ENCODE results near the gene XPO1.
A peak's percentile ranks its signal among the peaks of the same experiment; 100 is the strongest.
"Not testable (repeated sequence)": the region's sequence is repeated elsewhere in the genome, so short reads cannot be mapped to it uniquely, and the experiment has no call there.

XPO1 gene

DNA sequence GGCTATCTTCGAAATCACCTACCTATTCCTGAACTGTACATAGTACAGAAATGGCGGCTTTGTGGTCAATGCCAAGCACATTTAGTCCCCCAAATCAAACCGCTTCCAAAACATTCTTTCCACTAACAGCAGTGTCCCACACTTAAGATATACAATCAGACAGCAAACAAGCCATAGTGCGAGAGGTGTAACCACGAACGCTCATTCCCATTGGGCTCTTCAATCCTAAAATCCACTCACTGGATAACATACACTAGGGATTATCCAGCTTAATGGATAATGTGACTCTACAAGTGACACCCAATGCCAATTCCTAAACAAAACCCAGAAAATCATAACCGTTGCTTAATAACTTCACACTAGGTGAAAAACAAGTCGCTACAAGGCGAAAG is 2.0 kb downstream of the XPO1 start:
- peak; percentile 58 for DNase-seq (ENCODE audit: low spot score)

DNA sequence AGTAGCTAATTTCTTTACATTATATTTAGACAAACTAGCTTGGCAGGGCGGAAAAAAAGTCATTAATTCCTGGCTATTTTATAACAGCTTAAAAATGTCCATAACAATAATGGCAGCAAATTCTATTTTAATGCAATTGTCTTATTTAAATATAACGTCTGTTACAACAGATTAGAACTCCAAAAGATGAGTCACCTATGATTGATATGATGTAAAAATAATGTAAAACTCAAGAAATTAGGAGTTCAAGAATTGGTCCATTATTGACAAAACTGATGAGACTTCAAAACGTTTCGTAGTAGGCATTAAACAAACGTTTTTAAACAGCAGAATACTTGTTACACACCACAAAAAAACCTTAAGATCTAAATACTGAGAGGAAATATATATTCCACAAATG is 2.7 kb downstream of the XPO1 start:
- no peak for DNase-seq (ENCODE audit: low spot score)

DNA sequence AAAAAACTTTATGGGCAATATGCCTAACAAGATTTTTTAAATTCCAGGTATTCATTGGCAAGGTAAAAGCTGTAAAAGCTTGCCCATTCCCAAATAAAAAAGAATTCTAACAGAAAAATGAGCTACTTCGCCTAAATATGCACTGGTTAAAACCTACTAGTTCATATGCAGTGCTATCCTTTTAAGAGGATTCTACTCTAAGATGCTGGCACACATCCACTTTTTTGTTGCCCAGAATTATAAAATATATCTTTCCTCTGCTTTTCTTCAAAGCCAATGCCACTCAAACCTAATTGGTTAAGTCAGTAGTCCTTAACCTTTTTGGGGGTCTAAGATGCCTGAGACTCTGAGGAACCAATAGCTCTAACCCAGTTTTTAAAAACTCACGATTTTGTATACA is 3.2 kb downstream of the XPO1 start:
- no peak for DNase-seq (ENCODE audit: low spot score)

DNA sequence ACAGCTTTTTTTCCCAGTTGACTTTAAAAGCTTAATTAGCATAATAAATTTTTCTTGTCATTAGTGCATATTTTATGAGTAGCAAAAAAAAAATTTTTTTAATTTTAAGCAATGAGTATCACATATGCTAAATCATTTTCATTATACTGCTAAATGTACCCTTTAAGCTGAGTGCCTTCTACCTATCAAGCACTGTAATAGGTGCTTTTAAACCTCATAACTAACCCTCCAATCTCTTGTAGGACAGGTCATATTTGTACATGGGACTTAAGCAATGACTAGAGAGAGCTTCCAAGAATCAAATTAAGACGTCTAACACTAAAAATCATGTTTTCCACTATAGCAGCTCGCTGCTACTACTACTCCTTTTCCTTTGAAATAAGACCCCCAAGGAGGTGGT is 7.4 kb downstream of the XPO1 start:
- no peak for DNase-seq (ENCODE audit: low spot score)

DNA sequence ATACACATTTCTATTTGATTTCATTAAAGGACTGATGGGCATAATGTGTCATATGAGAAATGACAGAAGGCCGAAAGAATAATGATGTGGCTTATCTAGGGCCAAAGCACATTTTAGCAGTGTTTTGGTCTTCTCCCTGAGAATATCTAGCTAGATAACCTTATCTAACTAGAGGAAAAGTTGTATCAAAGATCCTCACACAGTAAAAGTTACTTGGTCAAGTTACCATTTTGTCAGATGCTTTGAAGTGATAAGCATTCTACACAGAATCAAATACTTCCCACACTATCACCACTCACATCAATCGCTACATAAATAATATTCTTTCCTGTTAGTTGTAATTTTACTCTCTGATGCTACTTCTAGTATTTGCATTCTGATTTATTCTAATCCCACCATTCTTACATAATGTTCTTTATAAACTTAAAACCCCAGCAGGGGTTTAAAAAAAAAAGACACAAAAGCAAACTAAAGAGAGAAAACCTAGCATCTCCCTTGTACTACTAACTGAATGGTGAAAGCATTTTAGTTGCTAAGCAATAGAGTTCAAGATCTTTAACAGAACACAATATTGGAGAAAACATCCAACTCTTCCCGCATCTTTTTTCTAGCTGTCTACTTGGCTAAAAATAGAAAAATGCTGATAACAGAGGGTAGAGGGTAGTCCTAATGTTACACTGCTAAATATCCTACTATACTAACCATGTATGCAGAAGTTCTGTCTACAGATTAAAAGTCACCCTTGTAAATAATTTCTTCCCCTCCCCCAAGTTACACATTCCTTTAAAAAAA is 8.0 kb downstream of the XPO1 start:
- no peak for DNase-seq (ENCODE audit: low spot score)

DNA sequence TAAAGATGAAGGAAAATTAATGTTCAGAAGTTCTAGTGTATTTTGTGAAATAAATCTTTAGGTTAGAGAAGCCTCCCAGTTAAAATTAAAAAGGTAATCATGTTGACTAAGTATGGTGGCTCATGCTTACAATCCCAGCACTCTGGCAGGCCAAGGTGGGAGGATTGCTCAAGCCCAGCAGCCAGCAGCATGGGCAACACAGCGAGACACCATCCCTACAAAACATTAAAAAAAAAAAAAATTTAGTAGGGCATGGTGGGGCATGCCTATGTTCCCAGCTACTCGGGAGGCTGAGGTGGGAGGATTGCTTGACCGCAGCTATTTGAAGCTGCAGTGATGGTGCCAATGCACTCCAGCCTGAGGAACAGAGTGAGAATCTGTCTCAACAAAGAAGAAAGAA is 17.9 kb downstream of the XPO1 start:
- DNase-seq (ENCODE audit: low spot score): no peak

DNA sequence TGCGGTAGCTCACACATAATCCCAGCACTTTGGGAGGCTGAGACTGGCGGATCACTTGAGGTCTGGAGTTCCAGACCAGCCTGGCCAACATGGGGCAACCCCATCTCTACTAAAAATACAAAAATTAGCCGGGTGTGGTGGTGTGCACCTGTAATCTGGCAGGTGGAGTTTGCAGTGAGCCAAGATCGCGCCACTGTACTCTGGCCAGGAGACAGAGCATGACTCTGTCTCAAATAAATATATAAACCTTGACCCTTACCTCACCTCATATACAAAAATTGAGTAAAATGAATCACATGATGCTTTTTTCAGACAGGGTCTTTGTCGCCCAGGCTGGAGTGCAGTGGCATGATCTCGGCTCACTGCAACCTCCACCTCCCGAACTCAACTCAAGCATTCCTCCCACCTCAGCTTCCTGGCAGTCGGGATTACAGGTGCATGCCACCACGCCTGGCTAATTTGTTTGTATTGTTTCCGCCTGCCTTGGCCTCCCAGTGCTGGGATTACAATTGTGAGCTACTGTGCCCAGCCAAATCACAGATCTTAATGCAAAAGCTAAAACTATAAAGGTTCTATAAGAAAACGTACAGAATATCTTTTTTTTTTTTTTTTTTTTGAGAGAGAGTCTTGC is 25.3 kb downstream of the XPO1 start:
- DNase-seq (ENCODE audit: low spot score): no peak

DNA sequence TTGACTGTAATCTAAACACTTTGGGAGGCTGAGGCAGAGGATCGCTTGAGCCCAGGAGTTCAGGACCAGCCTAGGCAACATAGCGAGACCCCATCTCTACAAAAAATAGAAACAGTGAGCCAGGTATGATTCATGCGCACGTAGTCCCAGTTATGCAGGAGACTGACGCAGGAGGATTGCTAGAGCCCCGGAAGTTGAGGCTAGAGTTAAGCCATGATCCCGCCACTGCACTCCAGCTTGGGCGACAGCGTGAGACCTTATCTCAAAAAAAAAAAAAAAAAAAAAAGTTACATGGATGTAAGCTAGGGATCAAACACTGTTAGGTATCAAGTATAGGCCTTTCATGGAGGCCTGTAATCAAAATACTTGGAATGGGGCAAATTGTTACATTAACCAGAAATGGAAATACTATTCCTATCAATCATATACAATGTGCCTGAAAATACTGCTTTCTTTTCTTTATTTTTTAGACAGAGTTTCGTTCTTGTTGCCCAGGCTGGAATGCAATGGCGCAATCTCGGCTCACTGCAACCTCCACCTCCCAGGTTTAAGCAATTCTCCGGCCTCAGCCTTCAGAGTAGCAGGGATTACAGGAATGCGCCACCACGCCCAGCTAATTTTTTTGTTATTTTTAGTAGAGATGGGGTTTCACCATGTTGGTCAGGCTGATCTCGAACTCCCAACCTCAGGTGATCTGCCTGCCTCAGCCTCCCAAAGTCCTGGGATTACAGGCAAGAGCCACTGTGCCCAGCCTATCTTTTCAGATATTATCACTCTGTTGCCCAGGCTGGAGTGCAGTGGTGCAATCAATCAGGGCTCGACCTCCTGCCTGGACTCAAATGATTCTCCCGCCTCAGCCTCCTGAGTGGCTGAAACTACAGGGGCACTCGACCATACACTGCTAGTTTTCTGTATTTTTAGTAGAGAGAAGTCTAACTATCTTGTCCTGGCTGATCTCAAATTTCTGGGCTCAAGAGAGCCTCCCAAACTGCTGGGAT is 27.2 kb downstream of the XPO1 start:
- no peak for DNase-seq (ENCODE audit: low spot score)

DNA sequence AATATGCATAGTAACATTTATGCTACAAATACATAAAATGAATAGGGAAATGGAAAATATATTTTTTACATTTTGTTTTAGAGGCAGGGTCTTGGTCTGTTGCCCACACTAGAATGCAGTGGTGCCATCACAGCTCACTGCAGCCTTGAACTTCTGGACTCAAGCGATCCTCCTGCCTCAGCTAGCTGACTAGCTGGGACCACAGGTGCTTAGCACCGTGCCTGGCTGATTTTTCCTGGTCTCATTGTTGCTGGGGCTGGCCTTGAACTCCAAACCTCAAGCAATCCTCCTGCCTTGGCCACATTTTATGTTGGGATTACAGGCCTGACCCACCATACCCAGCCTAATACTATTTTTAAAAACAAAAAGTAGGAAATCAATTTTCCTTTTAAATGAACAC is 33.2 kb downstream of the XPO1 start:
- no peak for DNase-seq (ENCODE audit: low spot score)

DNA sequence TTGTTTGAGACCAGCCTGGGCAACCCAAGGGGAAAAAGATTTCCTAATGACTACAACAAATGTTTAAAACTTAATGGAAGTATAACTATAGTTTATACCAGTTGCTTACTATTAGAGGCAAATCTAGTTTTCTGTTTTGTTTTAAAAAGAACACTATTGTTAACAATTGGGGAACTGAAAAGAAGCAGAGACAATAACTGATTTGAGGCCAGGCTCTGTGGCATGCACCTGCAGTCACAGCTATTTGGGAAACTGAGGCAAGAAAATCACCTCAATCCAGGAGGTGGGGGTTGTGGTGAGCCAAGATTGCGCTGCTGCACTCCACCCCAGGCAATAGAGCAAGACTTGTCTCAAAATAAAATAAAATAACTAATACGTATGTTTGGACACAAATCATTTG is 39.1 kb downstream of the XPO1 start:
- DNase-seq (ENCODE audit: low spot score): no peak

DNA sequence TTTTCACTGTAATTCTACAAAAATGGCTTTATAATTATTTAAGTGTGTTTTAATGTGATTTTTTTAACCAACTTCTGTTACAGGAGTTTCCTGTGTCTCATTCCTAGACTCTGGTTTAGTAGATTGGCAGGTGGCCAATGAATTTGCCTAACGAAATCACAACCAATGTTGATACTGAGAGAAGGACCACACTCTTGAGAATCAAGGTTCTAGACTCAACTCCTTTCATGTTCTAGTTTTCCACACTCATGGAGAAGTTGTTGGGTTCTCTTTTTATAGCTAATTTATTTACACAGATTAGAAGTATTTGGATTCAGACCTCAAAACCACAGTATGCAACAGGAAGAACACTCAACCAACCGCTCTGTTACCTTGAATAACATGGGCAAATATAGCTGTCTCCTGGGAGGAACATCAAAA is 44.6 kb downstream of the XPO1 start:
- DNase-seq (ENCODE audit: low spot score): no peak

DNA sequence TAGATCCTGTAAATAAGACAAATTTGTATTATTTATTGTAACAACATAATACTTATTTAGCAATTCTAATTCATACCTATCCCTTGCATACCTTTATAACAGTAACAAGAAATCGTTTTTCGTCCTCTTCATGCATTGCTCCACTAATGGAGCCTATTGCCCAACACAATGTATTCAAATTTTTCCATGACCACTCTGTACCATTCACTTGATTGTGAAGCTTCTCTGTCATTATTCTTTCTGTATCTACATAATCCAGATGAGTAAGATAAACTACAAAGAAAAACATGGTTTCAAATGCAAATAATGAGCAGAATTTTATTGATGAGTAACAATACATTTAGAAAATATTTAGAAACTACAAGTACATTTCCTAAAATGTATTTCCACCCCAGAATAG is 45.7 kb downstream of the XPO1 start:
- DNase-seq (ENCODE audit: low spot score): no peak

DNA sequence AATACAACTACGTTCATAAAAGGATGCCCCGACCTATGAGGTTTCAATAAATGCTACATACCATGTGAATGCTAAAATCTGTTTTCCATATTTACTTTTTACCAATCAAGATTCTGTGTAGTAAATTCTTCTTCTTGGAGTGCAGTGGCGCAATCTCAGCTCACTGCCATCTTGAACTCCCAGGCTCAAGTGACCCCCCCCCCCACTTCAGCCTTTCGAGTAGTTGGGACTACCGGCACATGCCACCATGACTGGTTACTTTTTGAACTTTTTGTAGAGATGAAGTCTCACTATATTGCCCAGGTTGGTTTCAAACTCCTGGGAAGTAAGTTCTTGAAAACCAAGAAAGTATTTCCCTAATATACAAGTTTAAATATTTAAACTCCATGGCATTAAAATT is 52.9 kb downstream of the XPO1 start:
- DNase-seq (ENCODE audit: low spot score): no peak

DNA sequence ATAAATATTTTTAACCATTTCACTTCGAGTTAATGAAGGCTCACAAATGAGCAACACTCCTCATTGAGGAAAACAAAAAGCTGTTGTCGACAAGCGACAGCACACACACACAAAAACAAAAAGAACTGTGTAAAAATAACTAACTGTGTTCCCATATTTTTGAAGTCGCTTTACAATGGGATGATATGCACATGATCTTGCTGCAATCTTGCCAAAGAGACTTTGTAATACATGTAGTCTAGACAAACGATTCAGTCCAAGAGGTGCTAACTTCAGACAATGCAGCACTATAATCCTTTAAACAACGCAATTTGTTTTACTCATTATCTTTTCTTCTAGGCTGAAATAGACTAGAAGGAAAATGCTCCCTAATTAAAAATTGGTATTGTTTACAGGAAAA is 60.1 kb downstream of the XPO1 start:
- DNase-seq (ENCODE audit: low spot score): no peak

DNA sequence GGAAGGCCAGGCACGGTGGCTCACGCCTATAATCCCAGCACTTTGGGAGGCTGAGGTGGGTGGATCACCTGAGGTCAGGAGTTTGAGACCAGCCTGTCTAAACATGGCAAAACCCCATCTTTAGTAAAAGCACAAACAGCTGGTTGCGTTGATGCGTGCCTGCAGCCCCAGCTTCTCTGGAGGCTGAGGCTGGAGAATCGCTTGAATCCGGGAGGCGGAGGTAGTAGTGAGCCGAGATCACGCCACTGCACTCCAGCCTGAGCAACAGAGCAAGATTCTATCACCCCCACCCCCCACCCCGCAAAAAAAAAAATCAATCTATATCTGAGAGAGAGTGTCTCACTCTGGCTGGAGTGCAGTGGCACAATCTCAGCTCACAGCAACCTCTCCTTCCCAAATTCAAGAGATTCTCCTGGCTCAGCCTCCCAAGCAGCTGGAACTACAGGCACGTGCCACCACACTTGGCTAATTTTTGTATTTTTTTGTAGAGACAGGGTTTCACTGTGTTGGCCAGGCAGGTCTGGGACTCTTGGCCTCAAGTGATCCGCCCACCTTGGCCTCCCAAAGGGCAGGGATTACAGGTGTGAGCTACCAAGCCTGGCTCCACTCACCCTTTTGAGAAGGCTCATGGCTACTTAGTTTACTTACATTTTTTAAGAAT is 61.1 kb downstream of the XPO1 start:
- not testable (repeated sequence) for DNase-seq (ENCODE audit: low spot score)

DNA sequence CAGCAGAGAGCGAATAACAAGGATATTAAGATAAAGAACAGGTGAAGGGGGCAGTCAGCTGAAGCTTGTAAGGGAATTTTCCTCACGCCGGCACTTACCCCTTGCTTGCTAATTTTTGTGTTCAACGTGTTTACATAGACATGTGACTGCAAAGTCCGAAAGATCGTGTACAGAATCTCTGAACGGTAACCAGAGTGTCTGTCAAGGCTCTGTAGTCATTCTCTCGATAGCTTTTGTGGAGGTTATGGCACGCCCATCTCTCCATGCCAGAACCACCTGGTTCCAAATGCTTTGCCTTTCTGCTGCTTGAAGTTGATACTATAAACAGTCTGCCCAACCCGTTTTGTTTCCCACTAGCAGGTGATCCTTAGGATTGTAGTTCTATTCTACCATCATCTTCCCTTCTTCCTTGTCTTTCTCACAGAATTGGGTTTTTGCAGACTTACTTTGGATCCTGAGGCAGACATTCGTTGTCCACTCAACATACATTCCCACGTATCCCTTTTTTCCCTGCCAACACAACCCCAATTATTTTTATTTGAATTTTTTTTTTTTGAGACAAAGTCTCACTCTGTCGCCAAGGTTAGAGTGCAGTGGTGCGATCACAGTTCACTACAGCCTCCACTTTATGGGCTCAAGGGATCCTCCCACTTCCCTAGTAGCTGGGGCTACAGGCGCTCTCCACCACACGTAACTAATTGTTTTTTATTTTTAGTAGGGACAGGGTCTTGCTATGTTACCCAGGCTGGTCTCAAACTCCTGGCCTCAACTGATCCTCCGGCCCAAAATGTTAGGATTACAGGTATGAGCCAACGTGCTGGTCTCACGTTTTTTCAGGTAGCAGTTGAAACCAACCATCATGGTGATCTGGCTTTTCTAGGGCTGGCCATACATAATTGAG is 66.0 kb downstream of the XPO1 start:
- DNase-seq (ENCODE audit: low spot score): peak; percentile 68

DNA sequence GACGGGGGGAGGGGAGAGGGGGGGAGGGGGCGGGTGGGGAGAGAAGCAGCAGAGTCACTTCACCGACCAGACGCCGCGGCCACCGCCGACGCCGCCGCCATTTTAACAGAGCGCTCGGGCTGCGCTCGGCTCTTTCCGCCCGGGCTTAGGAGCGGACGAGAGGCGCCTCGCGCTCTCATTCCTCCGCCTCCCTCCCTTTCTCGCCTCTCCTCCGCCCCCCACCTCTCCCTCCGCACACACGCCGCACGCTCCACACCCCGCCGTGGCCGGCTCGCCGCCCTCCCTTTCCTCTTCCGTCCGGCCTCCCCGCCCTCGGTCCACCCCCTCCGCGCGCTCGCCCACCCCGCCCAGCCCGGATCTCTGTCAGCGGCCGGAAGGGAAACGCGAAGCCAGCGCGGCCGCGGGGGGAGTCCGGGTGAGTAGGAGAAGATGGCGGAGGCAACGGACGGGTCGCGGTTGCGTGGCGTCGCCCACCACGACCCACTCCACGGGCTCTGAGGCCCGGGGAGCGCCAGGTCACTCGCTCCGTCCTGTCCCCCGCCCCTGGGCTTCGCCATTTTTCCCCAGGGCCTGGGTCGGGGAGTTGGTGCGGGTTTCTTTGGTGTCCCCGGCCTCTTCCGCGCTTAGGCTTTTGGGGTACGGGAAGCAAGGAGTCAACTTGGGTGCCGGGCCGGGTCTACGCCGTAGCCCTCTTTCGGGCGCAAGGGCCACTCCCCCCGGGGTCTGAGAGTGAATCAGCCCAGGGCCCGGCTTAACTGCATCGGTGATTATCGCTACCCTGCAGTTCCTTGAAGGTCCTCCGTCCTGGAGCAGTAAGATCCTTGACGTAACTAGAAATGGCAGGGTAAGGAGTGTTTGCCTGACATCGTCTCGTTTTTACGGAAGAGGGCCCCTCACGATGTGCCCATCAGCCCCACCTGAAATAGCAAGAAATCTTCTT is 66.9 kb downstream of the XPO1 start, which contains the start of gene USP34:
Gene USP34, minus strand, starts transcription at position 123 of the 940 bp plus-strand sequence. CDS start 395 bp downstream, outside the sequence.
- DNase-seq (ENCODE audit: low spot score): peak; percentile 97

DNA sequence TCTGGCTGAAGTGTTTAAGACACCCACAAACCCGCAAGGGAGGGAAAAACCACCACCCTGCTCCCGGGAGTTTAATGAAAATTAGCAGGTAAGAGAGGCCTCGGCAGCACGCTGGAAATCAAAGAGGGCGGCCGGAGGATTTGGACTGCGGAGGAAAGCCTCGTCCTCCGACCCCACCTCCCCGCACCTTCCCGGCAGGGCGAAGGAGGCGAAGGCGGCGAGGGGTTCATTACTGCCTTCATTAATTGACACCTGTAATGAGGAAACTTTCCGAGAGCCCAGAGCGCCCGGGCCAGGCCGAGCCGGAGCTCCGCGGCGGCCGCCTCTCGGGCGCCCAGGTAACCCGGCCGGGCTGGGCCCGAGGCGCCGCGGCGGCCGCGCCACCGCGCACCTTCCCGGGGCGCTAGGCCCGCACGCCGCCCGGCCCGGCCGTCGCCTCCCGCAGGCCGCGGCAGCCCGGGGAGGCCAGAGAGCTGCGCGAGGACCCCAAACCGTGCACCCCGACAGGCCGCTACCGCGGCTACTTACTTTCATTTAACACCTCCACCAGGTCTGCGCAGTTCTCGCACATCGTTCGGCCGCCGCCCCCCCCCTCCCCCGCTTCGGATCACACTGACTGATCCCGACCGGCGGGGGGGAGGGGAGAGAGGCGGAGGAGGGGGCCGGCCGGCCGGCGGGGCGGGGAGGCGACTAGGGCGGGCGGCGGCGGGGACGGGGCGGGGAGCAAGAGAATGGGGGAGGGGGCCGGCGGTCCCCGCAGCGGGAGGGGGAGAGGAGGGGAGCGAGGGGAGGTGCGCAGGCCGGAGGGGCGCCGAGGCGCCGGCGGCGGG is 67.8 kb downstream of the XPO1 start:
- peak; percentile 83 for DNase-seq (ENCODE audit: low spot score)

Measured in SW480 (cell line).